Measurements from ENCODE around the gene TMEM217. TPM values are rescaled to one million over a fixed set of nuclear protein-coding genes. Genes with fewer than 3 reads are reported as not detected.
"Not testable (repeated sequence)": the region's sequence is repeated elsewhere in the genome, so short reads cannot be mapped to it uniquely, and the experiment has no call there.

The TMEM217 gene
- total RNA-seq, 1 donor from 2014 or later = not detected

DNA sequence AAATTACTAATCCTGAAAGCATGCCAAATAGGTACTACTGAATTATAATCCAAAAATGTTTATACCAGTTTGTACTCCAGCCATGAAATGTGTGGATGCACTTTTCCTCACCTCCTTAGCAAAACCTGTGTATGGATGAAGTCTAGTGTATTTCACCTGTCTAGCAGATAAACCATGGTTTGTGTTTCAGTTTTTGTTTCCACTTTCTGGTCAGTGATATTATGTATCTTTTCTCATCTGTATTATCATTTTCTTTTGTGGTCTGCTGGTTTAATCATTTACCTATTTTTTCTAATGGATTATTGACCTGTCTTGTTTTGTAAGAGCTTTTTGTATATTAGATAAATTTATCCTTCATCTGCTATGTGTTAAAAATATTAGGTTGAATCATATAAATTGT is 41.0 kb upstream of the TMEM217 start:
- no peaks in the 10 kb centered on the region for H3K4me1 ChIP-seq
- H3K27me3 ChIP-seq = no peaks in the 10 kb centered on the region
- no peak for DNase-seq (ENCODE audit: extremely low spot score in 2 of 2)
- TF ChIP-seq POLR2A (IDR thresholded peaks at IDR 0.05) (no peak), POLR2AphosphoS5 (IDR thresholded peaks at IDR 0.05; ENCODE audit: insufficient read depth in 1 of 2, low read depth in 1 of 2) (no peak)
- TF ChIP-seq, protein P1, sequence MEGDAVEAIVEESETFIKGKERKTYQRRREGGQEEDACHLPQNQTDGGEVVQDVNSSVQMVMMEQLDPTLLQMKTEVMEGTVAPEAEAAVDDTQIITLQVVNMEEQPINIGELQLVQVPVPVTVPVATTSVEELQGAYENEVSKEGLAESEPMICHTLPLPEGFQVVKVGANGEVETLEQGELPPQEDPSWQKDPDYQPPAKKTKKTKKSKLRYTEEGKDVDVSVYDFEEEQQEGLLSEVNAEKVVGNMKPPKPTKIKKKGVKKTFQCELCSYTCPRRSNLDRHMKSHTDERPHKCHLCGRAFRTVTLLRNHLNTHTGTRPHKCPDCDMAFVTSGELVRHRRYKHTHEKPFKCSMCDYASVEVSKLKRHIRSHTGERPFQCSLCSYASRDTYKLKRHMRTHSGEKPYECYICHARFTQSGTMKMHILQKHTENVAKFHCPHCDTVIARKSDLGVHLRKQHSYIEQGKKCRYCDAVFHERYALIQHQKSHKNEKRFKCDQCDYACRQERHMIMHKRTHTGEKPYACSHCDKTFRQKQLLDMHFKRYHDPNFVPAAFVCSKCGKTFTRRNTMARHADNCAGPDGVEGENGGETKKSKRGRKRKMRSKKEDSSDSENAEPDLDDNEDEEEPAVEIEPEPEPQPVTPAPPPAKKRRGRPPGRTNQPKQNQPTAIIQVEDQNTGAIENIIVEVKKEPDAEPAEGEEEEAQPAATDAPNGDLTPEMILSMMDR (IDR thresholded peaks at IDR 0.05) = no peak
- H3K27ac ChIP-seq = no peak overlapping the region
- H3K9me3 ChIP-seq = no peaks in the 10 kb centered on the region
- peaks cover 0 to 23% of the 10 kb centered on the region in 2 donors for H3K36me3 ChIP-seq
- intact Hi-C loops (cut with DNase I) = no loop called here
- H3K4me3 ChIP-seq = no peak overlapping the region

GRCh38 chr6:37297637-37298036 is 39.7 kb upstream of the TMEM217 start:
- intact Hi-C loops (cut with DNase I); H3K27ac ChIP-seq; H3K27me3 ChIP-seq; DNase-seq (ENCODE audit: extremely low spot score in 2 of 2); H3K4me1 ChIP-seq; H3K9me3 ChIP-seq; H3K4me3 ChIP-seq: not testable (repeated sequence)
- peaks cover 0 to 31% of the 10 kb centered on the region in 2 donors for H3K36me3 ChIP-seq

- Histone ChIP-seq H3K9me3 (no peaks in the 10 kb centered on the region), H3K4me3 (no peak overlapping the region), H3K36me3 (peaks cover 0 to 37% of the 10 kb centered on the region in 2 donors), H3K4me1 (no peaks in the 10 kb centered on the region), H3K27ac (no peak overlapping the region), H3K27me3 (no peaks in the 10 kb centered on the region)
- no peak for TF ChIP-seq POLR2AphosphoS5 (IDR thresholded peaks at IDR 0.05; ENCODE audit: insufficient read depth in 1 of 2, low read depth in 1 of 2)
- no peak for TF ChIP-seq POLR2A (IDR thresholded peaks at IDR 0.05)
- TF ChIP-seq, protein P1 (IDR thresholded peaks at IDR 0.05) = no peak
- intact Hi-C loops (cut with DNase I) = no loop called here
- no peak for DNase-seq (ENCODE audit: extremely low spot score in 2 of 2)
These were observed 35.5 kb upstream of the TMEM217 start for GRCh38 chr6:37293426-37293825.

GRCh38 chr6:37289931-37290330 is 32.0 kb upstream of the TMEM217 start:
- Histone ChIP-seq H3K36me3 (peaks cover 0 to 50% of the 10 kb centered on the region in 2 donors), H3K9me3 (no peaks in the 10 kb centered on the region), H3K27ac (no peak overlapping the region), H3K4me1 (no peaks in the 10 kb centered on the region), H3K4me3 (no peak overlapping the region), H3K27me3 (no peaks in the 10 kb centered on the region)
- TF ChIP-seq, protein P1 (IDR thresholded peaks at IDR 0.05) = no peak
- TF ChIP-seq POLR2A (IDR thresholded peaks at IDR 0.05) = no peak
- TF ChIP-seq POLR2AphosphoS5 (IDR thresholded peaks at IDR 0.05; ENCODE audit: insufficient read depth in 1 of 2, low read depth in 1 of 2) = no peak
- intact Hi-C loops (cut with DNase I) = no loop called here
- DNase-seq (ENCODE audit: extremely low spot score in 2 of 2) = no peak

DNA sequence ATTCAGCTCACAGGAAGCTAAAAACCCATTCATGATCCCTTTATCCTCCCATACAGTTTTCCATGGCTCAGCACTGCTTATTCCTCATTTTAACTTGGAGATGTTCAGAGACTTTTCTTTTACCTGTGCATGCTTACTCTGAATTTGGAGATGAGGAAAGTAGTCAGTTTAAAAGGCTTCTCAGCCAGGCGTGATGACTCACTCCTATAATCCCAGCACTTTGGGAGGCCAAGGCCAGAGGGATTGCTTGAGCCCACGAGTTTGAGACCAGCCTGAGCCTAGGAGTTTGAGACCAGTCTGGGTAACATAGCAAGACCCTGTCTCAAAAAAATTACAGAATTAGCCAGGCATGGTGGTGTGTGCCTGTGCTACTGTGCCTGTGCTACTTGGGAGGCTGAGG is 30.3 kb upstream of the TMEM217 start:
- no peak for DNase-seq (ENCODE audit: extremely low spot score in 2 of 2)
- no peak overlapping the region for H3K4me3 ChIP-seq
- peaks cover 16% of the 10 kb centered on the region for H3K4me1 ChIP-seq
- no peak overlapping the region for H3K27ac ChIP-seq
- H3K27me3 ChIP-seq = no peaks in the 10 kb centered on the region
- H3K9me3 ChIP-seq = no peaks in the 10 kb centered on the region
- intact Hi-C loops (cut with DNase I) = no loop called here
- no peak for TF ChIP-seq POLR2AphosphoS5 (IDR thresholded peaks at IDR 0.05; ENCODE audit: insufficient read depth in 1 of 2, low read depth in 1 of 2)
- H3K36me3 ChIP-seq = peaks cover 0 to 51% of the 10 kb centered on the region in 2 donors

DNA sequence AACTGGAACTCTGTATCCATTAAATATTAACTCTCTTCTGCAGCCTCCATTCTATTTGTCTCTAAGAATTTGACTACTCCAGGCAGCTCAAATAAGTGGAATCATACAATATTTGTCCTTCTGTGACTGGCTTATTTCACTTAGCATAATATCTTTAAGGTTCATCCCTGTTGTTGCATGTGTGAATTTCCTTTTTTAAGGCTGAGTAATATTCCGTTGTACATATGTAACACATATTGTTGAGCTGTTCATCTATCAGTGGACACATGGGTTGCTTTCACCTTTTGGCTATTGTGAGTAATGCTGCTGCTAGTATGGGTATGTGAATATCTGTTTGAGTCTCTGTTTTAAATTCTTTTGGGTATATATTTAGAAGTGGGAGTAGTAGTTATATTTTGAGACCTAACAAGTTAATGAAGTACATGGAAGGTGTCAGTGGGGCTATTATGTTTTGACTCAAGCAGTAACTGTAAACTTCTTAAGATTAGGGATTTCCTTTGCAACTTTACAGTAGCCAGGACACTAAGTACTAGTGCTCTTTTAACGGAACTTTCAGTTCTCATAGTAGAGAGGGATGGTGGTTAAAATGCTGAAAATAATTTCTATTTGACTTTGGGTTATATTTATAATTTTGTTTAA is 29.7 kb upstream of the TMEM217 start:
- no peak for DNase-seq (ENCODE audit: extremely low spot score in 2 of 2)
- Histone ChIP-seq H3K4me3 (no peak overlapping the region), H3K36me3 (peaks cover 0 to 51% of the 10 kb centered on the region in 2 donors), H3K4me1 (peaks cover 20% of the 10 kb centered on the region), H3K9me3 (no peaks in the 10 kb centered on the region), H3K27ac (no peak overlapping the region), H3K27me3 (no peaks in the 10 kb centered on the region)
- TF ChIP-seq POLR2A (IDR thresholded peaks at IDR 0.05) (no peak), POLR2AphosphoS5 (IDR thresholded peaks at IDR 0.05; ENCODE audit: insufficient read depth in 1 of 2, low read depth in 1 of 2) (no peak)
- TF ChIP-seq, protein P1 (IDR thresholded peaks at IDR 0.05) = no peak
- intact Hi-C loops (cut with DNase I) = no loop called here
